ENCODE data around the gene TBK1. TPM values are rescaled to one million over a fixed set of nuclear protein-coding genes. Genes with fewer than 3 reads are reported as not detected.

TBK1 gene
- total RNA-seq, 1 donor, result 36.2 TPM

GRCh38 chr12:64413884-64414283 is 38.0 kb upstream of the TBK1 start:
- Histone ChIP-seq H3K9me3 (ENCODE audit: low read depth, low read length) (no peaks in the 10 kb centered on the region), H3K4me2 (ENCODE audit: insufficient read depth, low read length) (no peak overlapping the region), H2AFZ (ENCODE audit: low read length) (no peak overlapping the region), H3K4me1 (ENCODE audit: insufficient read depth, low read length) (peaks cover 6% of the 10 kb centered on the region), H4K20me1 (ENCODE audit: insufficient read depth, low read length) (peaks cover 22% of the 10 kb centered on the region), H3K27ac (ENCODE audit: low read depth, low read length) (no peak overlapping the region), H3K79me2 (ENCODE audit: insufficient read depth, low read length) (peaks cover 42% of the 10 kb centered on the region), H3K27me3 (ENCODE audit: insufficient read depth, low read length) (no peaks in the 10 kb centered on the region), H3K36me3 (ENCODE audit: insufficient read depth, low read length) (peaks cover 86% of the 10 kb centered on the region), H3K4me3 (ENCODE audit: insufficient read depth, low read length) (no peak overlapping the region)
- no peak for DNase-seq (ENCODE audit: insufficient read length, low spot score, missing footprints)
- TF ChIP-seq CTCF (IDR thresholded peaks at IDR 0.05; ENCODE audit: extremely low read depth, low read depth, low read length), result no peak

- no peaks in the 10 kb centered on the region for H3K9me3 ChIP-seq (ENCODE audit: low read depth, low read length)
- H3K4me3 ChIP-seq (ENCODE audit: insufficient read depth, low read length), result no peak overlapping the region
- peaks cover 6% of the 10 kb centered on the region for H4K20me1 ChIP-seq (ENCODE audit: insufficient read depth, low read length)
- no peak for TF ChIP-seq CTCF (IDR thresholded peaks at IDR 0.05; ENCODE audit: extremely low read depth, low read depth, low read length)
- no peak overlapping the region for H3K4me2 ChIP-seq (ENCODE audit: insufficient read depth, low read length)
- H2AFZ ChIP-seq (ENCODE audit: low read length), result no peak overlapping the region
- H3K27ac ChIP-seq (ENCODE audit: low read depth, low read length), result no peak overlapping the region
- DNase-seq (ENCODE audit: insufficient read length, low spot score, missing footprints), result no peak
- H3K4me1 ChIP-seq (ENCODE audit: insufficient read depth, low read length), result no peaks in the 10 kb centered on the region
- no peaks in the 10 kb centered on the region for H3K27me3 ChIP-seq (ENCODE audit: insufficient read depth, low read length)
- H3K36me3 ChIP-seq (ENCODE audit: insufficient read depth, low read length), result peaks cover 98% of the 10 kb centered on the region
- peaks cover 12% of the 10 kb centered on the region for H3K79me2 ChIP-seq (ENCODE audit: insufficient read depth, low read length)
Measured at GRCh38 chr12:64418209-64418608, 33.7 kb upstream of the TBK1 start.

GRCh38 chr12:64419696-64420095 is 32.2 kb upstream of the TBK1 start:
- H3K4me3 ChIP-seq (ENCODE audit: insufficient read depth, low read length), result no peak overlapping the region
- H3K79me2 ChIP-seq (ENCODE audit: insufficient read depth, low read length), result peaks cover 4% of the 10 kb centered on the region
- H2AFZ ChIP-seq (ENCODE audit: low read length), result no peak overlapping the region
- peaks cover 98% of the 10 kb centered on the region for H3K36me3 ChIP-seq (ENCODE audit: insufficient read depth, low read length)
- H3K4me2 ChIP-seq (ENCODE audit: insufficient read depth, low read length), result no peak overlapping the region
- no peaks in the 10 kb centered on the region for H3K9me3 ChIP-seq (ENCODE audit: low read depth, low read length)
- TF ChIP-seq CTCF (IDR thresholded peaks at IDR 0.05; ENCODE audit: extremely low read depth, low read depth, low read length), result no peak
- no peak overlapping the region for H3K27ac ChIP-seq (ENCODE audit: low read depth, low read length)
- no peaks in the 10 kb centered on the region for H3K4me1 ChIP-seq (ENCODE audit: insufficient read depth, low read length)
- no peaks in the 10 kb centered on the region for H3K27me3 ChIP-seq (ENCODE audit: insufficient read depth, low read length)
- no peak for DNase-seq (ENCODE audit: insufficient read length, low spot score, missing footprints)
- H4K20me1 ChIP-seq (ENCODE audit: insufficient read depth, low read length), result no peaks in the 10 kb centered on the region

- no peak overlapping the region for H3K4me3 ChIP-seq (ENCODE audit: insufficient read depth, low read length)
- no peaks in the 10 kb centered on the region for H3K4me1 ChIP-seq (ENCODE audit: insufficient read depth, low read length)
- peaks cover 4% of the 10 kb centered on the region for H3K79me2 ChIP-seq (ENCODE audit: insufficient read depth, low read length)
- no peak overlapping the region for H3K27ac ChIP-seq (ENCODE audit: low read depth, low read length)
- H3K36me3 ChIP-seq (ENCODE audit: insufficient read depth, low read length), result peaks cover 94% of the 10 kb centered on the region
- no peak overlapping the region for H2AFZ ChIP-seq (ENCODE audit: low read length)
- no peak for DNase-seq (ENCODE audit: insufficient read length, low spot score, missing footprints)
- no peaks in the 10 kb centered on the region for H3K27me3 ChIP-seq (ENCODE audit: insufficient read depth, low read length)
- no peaks in the 10 kb centered on the region for H4K20me1 ChIP-seq (ENCODE audit: insufficient read depth, low read length)
- H3K9me3 ChIP-seq (ENCODE audit: low read depth, low read length), result no peaks in the 10 kb centered on the region
- TF ChIP-seq CTCF (IDR thresholded peaks at IDR 0.05; ENCODE audit: extremely low read depth, low read depth, low read length), result no peak
- no peak overlapping the region for H3K4me2 ChIP-seq (ENCODE audit: insufficient read depth, low read length)
Measured at GRCh38 chr12:64427988-64428387, 23.9 kb upstream of the TBK1 start.

Measured in osteoblast (primary cell).